ENCODE data around the gene RBM20. TPM values are rescaled to one million over a fixed set of nuclear protein-coding genes. Genes with fewer than 3 reads are reported as not detected.

RBM20 gene
- total and polyA plus RNA-seq, 2 donors from 2014 or later = 0.88 to 2.1 TPM

- FAIRE-seq (no peak), DNase-seq (no peak)
- TF ChIP-seq CTCF (IDR thresholded peaks at IDR 0.05; ENCODE audit: borderline replicate concordance, extremely low read depth, insufficient read depth) = no peak
- intact Hi-C loops (cut with DNase I) = loop anchor here (10.0 kb wide), 1 partner anchor 155 kb away; no protein-coding TSS in a partner anchor
- no peaks in the 10 kb centered on the region for H3K36me3 ChIP-seq (ENCODE audit: control insufficient read depth in 2 of 3, insufficient read depth in 3 of 3, low read length in 3 of 3)
- no peaks in the 10 kb centered on the region for H3K27me3 ChIP-seq (ENCODE audit: control insufficient read depth, insufficient read depth, low read length)
- H3K4me3 ChIP-seq (ENCODE audit: low read length in 3 of 3) = no peak overlapping the region
- no peak overlapping the region for H3K27ac ChIP-seq (ENCODE audit: low read depth in 2 of 2, low read length in 2 of 2)
- no peaks in the 10 kb centered on the region for H3K9me3 ChIP-seq (ENCODE audit: control insufficient read depth in 2 of 3, insufficient read depth in 1 of 3, low read length in 3 of 3)
- H3K9ac ChIP-seq (ENCODE audit: low read length in 3 of 3) = no peak overlapping the region
- H3K4me1 ChIP-seq (ENCODE audit: control insufficient read depth in 2 of 3, insufficient read depth in 2 of 3, low read depth in 1 of 3, low read length in 3 of 3) = peaks cover 0 to 12% (median 2%) of the 10 kb centered on the region in 3 donors
Measured at GRCh38 chr10:110739811-110740271, 95.7 kb downstream of the RBM20 start.

- FAIRE-seq = no peak
- peaks cover 0 to 4% (median 2%) of the 10 kb centered on the region in 3 donors for H3K4me1 ChIP-seq (ENCODE audit: control insufficient read depth in 2 of 3, insufficient read depth in 2 of 3, low read depth in 1 of 3, low read length in 3 of 3)
- intact Hi-C loops (cut with DNase I) = loop anchor here (10.0 kb wide), 1 partner anchor 152 kb away; no protein-coding TSS in a partner anchor
Measured at GRCh38 chr10:110742801-110743200, 98.7 kb downstream of the RBM20 start.

GRCh38 chr10:110744782-110745181 is 100.6 kb downstream of the RBM20 start:
- Histone ChIP-seq H3K36me3 (ENCODE audit: control insufficient read depth in 2 of 3, insufficient read depth in 3 of 3, low read length in 3 of 3) (no peaks in the 10 kb centered on the region), H3K27ac (ENCODE audit: low read depth in 2 of 2, low read length in 2 of 2) (no peak overlapping the region), H3K9ac (ENCODE audit: low read length in 3 of 3) (no peak overlapping the region), H3K4me1 (ENCODE audit: control insufficient read depth in 2 of 3, insufficient read depth in 2 of 3, low read depth in 1 of 3, low read length in 3 of 3) (no peaks in the 10 kb centered on the region), H3K27me3 (ENCODE audit: control insufficient read depth, insufficient read depth, low read length) (no peaks in the 10 kb centered on the region), H3K9me3 (ENCODE audit: control insufficient read depth in 2 of 3, insufficient read depth in 1 of 3, low read length in 3 of 3) (no peaks in the 10 kb centered on the region), H3K4me3 (ENCODE audit: low read length in 3 of 3) (no peak overlapping the region)
- intact Hi-C loops (cut with DNase I) = loop anchor here (10.0 kb wide), 1 partner anchor 150 kb away; no protein-coding TSS in a partner anchor
- DNase-seq = no peak
- FAIRE-seq = no peak
- no peak for TF ChIP-seq CTCF (IDR thresholded peaks at IDR 0.05; ENCODE audit: borderline replicate concordance, extremely low read depth, insufficient read depth)

More at GRCh38 chr10:110742801-110743200, 98.7 kb downstream of the RBM20 start:
- TF ChIP-seq CTCF (IDR thresholded peaks at IDR 0.05; ENCODE audit: borderline replicate concordance, extremely low read depth, insufficient read depth) = no peak
- no peak overlapping the region for H3K27ac ChIP-seq (ENCODE audit: low read depth in 2 of 2, low read length in 2 of 2)
- H3K9me3 ChIP-seq (ENCODE audit: control insufficient read depth in 2 of 3, insufficient read depth in 1 of 3, low read length in 3 of 3) = no peaks in the 10 kb centered on the region
- no peak overlapping the region for H3K9ac ChIP-seq (ENCODE audit: low read length in 3 of 3)
- no peak overlapping the region for H3K4me3 ChIP-seq (ENCODE audit: low read length in 3 of 3)
- H3K27me3 ChIP-seq (ENCODE audit: control insufficient read depth, insufficient read depth, low read length) = no peaks in the 10 kb centered on the region
- H3K36me3 ChIP-seq (ENCODE audit: control insufficient read depth in 2 of 3, insufficient read depth in 3 of 3, low read length in 3 of 3) = no peaks in the 10 kb centered on the region
- DNase-seq = no peak
